GM10248 (cell line): ENCODE data around the gene DNM3.
A peak's percentile ranks its signal among the peaks of the same experiment; 100 is the strongest.

Source experiments
- CTCF ChIA-PET: fragments of 300-600 bp; sonication (Branson Sonifier 250); formaldehyde crosslinking; extraction: SDS; loops from one replicate; lab custom pipeline; 2021; ENCODE audit warnings: antibody characterized with exemption; lab: Yijun Ruan, JAX
- POLR2A ChIA-PET: fragments of 350-650 bp; sonication (Branson Sonifier 250); formaldehyde crosslinking; extraction: SDS; loops from one replicate; lab custom pipeline; 2020; ENCODE audit warnings: antibody characterized with exemption; lab: Yijun Ruan, JAX
- DNase-seq: peaks from one replicate; pipeline ENCODE4 v3.0.0; 2012; ENCODE audit errors: extremely low spot score
- CTCF ChIP-seq: IDR thresholded peaks from 2 replicates; pipeline ENCODE4 v1.5.1; 2012; ENCODE audit warnings: mild to moderate bottlenecking, low read depth; ENCODE audit errors: extremely low read depth, missing control alignments, control extremely low read depth

The DNM3 gene

GRCh38 chr1:172179918-172180317 is 338.6 kb downstream of the DNM3 start:
- TF ChIP-seq CTCF = no peak
- ChIA-PET POLR2A (no interaction called here), CTCF (interaction anchor here (1.5 to 1.7 kb wide), 2 partner anchors 14 to 27 kb away, joined by 4 to 7 read pairs; no protein-coding TSS in a partner anchor)
- DNase-seq = no peak

GRCh38 chr1:172180501-172181285 is 339.4 kb downstream of the DNM3 start:
- no peak for TF ChIP-seq CTCF
- CTCF ChIA-PET = interaction anchor here (0.6 to 1.5 kb wide), 4 partner anchors 9 to 204 kb away, joined by 3 to 5 read pairs (median 4); no protein-coding TSS in a partner anchor
- peak; percentile 14 for DNase-seq
- POLR2A ChIA-PET = no interaction called here

GRCh38 chr1:172184506-172185191 is 343.4 kb downstream of the DNM3 start:
- ChIA-PET POLR2A (no interaction called here), CTCF (interaction anchor here (1.5 to 1.7 kb wide), 2 partner anchors 16 to 215 kb away, joined by 3 to 4 read pairs; no protein-coding TSS in a partner anchor)
- no peak for TF ChIP-seq CTCF
- no peak for DNase-seq

- CTCF ChIA-PET = interaction anchor here (1.5 to 1.7 kb wide), 2 partner anchors 16 to 214 kb away, joined by 3 to 4 read pairs; no protein-coding TSS in a partner anchor
- TF ChIP-seq CTCF = no peak
- DNase-seq = peak; percentile 13
- POLR2A ChIA-PET = no interaction called here
These were observed 343.9 kb downstream of the DNM3 start for GRCh38 chr1:172185211-172185610.

GRCh38 chr1:172185996-172186395 is 344.7 kb downstream of the DNM3 start:
- CTCF ChIA-PET = interaction anchor here (1.5 to 1.7 kb wide), 2 partner anchors 17 to 214 kb away, joined by 3 to 4 read pairs; no protein-coding TSS in a partner anchor
- TF ChIP-seq CTCF = no peak
- DNase-seq = no peak

GRCh38 chr1:172201572-172201971 is 360.3 kb downstream of the DNM3 start:
- CTCF ChIA-PET = no interaction called here
- POLR2A ChIA-PET = no interaction called here
- DNase-seq = no peak
- TF ChIP-seq CTCF = no peak

More at GRCh38 chr1:172185996-172186395, 344.7 kb downstream of the DNM3 start:
- POLR2A ChIA-PET = no interaction called here
